ENCODE data around the gene HSD17B11.
"Not testable (repeated sequence)": the region's sequence is repeated elsewhere in the genome, so short reads cannot be mapped to it uniquely, and the experiment has no call there.

The HSD17B11 gene

DNA sequence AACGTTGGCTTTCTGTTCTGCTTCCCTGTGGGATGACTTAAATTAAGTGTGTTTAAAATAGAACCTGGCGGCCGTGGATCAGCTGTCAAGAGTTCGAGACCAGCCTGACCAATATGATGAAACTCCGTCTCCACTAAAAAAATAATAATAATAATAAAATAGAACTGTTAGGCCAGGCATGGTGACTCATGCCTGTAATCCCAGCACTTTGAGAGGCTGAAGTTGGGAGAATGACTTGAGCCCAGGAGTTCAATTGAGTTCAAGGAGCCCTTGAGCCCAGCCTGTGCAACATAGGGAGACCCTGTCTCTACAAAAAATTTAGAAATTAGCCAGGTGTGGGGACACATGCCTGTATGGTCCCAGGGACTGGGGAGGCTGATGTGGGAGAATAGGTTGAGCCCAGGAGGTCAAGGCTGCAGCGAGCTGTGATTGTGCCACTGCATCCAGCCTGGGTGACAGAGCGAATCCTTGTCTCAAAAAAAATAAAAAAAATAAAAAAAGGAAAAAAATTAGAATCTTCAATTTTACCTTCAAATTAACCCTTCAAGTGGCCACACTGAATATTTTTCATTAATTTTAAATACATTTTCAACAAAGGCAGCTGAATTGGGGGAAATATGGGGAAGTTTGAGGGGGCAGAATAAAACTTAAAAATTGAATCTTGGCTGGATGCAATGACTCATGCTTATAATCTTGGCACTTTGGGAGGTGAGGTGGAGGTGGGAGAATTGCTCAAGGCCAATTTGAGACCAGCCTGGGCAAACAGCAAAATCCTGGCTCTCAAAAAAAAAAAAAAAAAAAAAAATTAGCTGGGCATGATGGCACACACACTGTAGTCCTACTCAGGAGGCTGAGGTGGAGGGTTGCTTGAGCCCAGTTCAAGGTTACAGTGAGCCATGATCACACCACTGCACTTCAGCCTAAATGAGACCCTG is 36.6 kb downstream of the HSD17B11 start:
- DNase-seq, result no peak

DNA sequence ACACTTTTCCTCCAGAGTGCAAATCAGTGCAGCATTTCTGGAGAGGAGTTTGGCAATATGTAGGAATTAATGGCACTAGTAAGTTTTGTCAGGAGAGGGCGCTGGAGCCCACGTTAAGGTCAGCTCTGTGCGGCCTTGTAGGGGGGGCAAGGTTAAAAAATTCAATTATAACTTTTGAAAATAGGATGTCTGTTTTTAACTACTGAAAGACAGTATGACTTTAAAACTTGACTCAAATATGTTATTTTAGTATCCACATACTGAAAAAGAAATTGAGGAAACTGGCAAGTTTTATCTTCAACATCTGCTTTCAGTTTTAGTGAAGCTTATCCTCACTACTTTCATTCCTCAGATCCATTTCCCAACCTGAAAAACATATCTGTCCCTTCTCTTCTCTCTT is 37.4 kb downstream of the HSD17B11 start:
- DNase-seq, result peak; percentile 0 to 21

DNA sequence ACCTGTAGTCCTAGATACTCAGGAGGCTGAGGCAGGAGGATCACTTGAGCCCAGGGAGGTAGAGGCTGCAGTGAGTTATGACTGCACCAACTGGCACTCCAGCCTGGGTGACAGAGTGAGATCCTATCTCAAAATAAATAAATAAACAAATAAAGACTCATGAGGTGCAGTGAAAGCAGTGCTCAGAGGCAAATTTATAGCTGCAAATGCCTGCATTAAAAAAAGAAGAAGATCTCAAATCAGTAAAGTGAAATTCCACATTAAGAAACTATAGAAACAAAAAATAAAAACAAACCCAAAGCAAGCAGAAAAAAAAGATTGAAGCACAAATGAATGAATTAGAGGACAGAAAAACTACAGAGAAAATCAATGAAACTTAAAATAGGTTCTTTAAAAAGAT is 45.8 kb downstream of the HSD17B11 start:
- DNase-seq, result no peak

DNA sequence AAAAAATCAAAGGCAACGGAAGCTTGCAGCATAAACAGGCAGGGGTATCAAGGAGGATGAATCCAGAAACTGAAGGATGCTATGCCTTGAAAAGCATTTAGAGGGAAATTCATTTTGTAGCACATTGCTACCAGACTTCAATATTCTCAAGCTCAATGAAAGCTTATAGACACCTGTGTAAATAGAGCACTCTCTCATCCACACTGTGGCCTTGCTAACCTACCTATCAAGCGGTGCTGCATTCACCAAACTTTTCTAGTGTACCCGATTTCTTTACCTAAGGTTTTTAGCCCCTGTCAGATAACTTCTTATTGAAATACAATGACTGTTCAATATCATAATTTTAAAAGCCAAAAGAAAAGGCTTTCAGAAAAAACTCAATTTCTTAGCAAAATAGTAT is 48.1 kb downstream of the HSD17B11 start:
- no peak for DNase-seq

DNA sequence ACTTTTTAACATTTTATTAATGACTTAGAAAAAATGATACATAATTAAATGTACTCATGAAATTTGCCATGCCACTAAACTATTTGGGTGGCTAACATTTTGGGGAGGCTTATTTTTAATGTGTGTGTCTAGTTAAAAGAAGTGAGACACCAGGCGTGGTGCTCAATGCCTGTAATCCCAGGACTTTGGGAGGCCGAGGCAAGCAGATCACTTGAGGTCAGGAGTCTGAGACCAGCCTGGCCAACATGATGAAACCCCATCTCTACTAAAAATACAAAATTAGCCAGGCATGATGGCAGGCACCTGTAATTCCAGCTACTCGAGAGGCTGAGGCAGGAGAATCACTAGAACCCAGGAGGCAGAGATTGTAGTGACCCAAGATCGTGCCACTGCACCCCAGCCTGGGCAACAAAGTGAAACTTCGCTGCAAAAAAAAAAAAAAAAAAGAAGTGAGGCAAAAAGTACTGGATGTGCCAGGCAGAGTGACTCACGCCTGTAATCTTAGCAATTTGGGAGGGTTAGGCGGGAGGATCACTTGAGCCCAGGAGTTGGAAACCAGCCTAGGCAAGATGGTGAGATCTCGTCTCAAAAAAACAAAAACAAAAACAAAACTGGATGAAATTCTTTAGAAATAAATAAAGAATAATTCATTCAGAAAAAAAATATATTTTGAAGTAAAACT is 48.9 kb downstream of the HSD17B11 start:
- not testable (repeated sequence) for DNase-seq

DNA sequence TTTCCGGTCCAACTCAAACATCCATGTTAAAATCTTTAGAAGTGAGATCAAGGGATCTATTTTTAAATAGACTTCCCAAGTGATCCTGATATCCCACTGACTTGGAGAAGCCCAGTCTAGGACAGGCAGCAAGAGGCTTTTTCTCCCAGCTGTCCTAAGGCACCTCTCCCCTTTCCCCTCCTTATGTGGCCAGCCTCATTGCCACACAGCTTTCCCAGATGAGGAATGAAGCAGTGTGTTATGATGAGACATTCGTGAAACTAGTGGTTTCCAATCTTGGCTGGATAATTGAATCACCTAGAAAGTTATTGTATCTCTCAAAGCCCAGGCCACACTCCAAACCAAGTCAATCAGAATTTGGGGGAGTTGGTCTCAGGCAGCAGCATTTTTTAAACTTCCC is 51.5 kb downstream of the HSD17B11 start:
- no peak for DNase-seq

DNA sequence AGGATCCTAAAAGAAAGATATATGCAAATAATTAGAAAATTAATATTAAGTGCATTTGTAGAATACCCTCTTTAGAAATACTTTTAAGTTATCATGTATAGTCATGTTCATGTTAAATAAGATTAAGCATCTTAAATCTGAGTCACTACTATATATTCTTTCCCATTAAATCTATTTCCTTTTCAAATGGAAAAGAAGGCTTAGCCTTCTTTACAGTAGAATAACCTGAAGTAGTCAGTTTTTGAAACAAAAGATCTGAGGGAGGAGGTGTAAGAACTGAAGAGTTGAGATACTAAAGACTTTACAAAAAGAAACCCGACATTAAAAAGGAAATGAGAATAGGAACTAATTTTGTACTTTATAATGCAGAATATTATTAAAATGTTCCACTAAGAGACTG is 53.6 kb downstream of the HSD17B11 start:
- no peak for DNase-seq

DNA sequence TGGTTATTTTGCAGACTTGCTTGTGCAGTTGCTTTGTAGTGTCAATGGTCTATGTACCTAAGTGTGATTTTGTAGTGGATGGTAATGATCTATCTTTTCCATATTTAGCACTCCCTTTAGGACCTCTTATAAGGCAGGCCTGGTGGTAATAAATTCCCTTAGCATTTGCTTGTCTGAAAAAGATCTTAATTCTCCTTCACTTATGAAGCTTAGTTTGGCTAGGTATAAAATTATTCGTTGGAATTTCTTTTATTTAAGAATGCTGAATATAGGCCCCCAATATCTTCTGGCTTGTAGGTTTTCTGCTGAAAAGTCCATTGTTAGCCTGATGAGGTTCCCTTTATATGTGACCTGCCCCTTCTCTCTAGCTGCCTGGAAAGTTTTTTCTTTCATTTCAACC is 57.7 kb downstream of the HSD17B11 start:
- no peak for DNase-seq

DNA sequence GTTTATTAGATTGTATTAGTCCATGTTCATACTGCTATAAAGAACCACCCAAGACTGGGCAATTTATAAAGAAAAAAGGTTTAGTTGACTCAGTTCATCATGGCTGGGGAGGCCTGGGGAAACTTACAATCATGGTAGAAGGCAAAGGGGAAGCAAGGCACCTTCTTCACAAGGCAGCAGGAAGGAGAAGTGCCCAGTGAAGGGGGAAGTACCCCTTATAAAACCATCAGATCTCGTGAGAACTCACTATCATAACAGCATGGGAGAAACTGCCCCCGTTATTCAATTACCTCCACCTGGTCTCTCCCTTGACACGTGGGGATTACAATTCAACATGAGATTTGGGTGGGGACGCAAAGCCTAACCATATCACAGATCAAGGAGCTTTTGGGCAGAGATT is 60.2 kb downstream of the HSD17B11 start:
- DNase-seq, result no peak

DNA sequence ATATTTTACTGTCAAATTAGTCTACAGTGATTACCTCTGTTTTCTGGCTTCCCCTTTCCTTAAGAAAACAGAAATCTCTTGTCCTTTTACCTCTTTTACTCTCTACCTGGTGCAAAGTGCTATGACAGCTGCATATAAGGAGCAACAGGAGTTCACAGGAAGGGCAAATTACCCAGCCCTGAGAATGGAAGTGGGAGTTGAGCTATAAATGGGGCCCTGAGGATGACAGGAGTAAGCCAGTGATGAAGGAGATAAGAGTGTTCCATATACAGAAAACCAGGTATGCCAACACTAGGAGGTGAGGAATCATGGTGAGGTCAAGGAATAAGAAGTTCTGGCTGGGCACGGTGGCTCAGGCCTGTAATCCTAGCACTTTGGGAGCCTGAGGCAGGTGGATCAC is 63.9 kb downstream of the HSD17B11 start:
- peak in 1 of 2 experiments; percentile 4 for DNase-seq

DNA sequence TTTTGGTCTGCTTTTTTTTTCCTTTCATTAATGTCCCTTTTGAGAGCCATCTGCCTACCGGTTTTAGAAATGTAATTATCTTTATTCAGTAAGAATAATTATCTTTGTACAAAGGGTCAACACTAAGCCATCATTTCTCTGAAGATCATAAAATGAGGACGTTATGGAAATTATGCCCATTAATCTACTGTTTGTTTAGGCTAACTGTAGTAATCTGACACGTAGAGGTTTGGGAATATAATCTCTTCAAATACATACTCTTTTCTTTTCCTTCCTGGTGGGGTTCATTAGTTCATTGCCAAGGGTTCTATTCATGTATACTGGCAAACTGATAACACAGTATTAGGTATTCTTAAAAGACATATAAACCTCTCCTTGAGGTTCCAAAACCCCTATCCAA is 64.5 kb downstream of the HSD17B11 start:
- DNase-seq, result peak; percentile 4 to 78

DNA sequence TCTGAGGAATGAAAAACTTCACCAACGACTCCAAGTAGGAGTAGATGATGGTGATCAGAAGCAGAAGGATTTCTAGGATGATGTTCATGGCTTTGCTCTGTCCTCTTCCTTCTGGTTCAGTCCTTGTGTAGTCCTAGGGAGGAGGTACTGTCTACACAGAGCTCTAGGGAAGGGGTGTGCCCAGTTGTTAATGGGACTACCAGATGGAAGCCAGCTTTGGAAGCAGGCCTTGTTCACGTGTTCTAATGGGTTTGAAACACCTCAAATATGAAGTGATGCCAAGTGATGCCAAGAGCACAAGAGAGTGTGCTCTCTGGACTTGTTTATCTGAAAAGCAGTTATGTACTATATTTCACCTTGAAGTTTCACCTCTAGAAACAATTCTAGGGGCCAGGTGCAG is 68.2 kb downstream of the HSD17B11 start, which contains the start of gene HSD17B13:
Gene HSD17B13, minus strand, starts transcription at position 129 of the 400 bp plus-strand sequence. Its CDS starts 41 bp downstream, at position 88.
- peak; percentile 7 to 60 for DNase-seq

DNA sequence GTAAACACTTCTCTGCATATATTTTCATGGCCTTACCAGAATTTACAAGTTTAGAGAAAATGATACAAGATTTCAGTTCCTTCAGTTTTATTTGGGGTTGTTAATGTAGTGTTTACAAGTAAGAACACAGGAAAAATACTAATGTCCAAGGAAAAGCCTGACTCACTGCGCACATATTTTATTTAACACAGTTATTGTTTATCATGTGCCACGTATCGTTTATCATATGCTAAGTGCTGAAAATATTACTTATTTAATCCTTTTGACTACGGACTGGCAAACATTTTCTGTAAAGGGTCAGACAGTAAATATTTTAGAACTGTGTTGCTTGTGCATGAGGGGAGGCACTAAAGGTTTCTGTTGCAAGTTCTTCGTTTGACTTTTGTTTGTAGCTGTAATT is 69.1 kb downstream of the HSD17B11 start:
- no peak for DNase-seq

DNA sequence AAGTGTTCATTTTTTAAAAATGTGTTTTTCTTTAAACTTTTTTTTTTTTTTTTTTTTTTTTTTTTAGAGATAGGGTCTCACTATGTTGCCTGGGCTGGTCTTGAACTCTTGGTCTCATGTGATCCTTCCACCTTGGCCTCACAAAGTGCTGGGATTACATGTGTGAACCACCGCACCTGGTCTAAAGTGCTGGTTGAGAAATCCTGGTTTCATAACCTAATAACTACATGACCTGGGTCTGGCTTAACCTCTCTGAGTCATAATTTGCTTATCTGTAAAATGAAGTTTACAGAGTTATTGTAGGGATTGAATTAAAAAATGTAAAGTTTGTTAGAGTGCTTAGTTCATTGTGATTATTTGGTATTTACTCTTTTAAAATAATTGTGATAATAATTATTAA is 73.5 kb downstream of the HSD17B11 start:
- DNase-seq, result no peak

DNA sequence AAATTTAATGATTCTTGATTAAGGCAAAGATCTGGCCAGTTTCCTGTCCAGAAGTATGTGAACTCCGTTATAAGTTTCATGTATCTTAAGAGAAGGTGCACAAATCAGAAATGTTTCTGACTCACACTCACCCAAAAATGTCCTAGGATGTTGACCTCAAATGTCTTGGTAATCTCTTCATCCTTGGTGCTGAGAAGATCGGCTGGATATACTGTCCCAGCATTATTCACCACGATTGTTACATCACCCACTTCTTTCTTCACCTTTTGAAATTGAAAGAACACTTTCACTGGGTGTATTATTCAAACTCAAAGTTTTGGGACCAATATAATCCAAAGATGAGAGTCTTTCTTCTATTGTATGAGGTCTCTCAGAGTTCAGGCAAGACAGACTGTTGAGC is 74.0 kb downstream of the HSD17B11 start:
- DNase-seq, result no peak

DNA sequence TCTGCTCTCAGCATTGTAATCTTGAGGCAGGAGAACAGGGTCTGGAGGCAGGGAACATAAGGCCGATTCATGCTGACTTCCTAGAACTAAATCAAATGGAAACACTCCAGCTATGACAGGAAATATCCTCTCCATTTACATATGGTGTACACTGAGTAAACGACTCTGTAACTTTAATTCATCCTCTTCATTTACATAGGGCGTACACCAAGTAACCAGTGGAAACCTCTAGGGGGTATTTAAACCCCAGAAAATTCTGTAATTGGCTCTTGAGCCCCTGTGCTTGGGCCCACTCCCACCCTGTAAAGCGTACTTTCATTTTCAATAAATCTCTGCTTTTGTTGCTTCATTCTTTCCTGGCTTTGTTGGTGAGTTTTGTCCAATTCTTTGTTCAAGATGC is 76.0 kb downstream of the HSD17B11 start:
- peak in 1 of 2 experiments; percentile 18 for DNase-seq

DNA sequence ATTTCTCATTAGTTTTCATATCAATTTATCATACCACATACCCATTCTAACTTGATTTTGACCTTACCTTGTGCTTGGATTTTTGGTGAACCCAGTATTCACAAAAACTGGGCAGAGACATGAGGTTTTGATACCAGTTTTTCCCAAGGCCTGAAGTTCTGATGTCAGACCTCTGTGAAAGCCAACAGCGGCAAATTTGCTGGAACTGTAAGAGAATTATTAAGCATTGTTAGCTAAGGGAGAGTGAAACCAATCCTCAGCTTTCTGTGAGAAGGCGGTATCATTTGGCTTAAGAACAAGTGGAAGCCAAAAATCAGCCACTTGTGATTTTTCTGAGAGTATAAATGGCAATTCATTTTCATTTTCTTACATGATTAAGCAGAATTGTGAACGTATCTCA is 77.2 kb downstream of the HSD17B11 start:
- DNase-seq, result no peak

DNA sequence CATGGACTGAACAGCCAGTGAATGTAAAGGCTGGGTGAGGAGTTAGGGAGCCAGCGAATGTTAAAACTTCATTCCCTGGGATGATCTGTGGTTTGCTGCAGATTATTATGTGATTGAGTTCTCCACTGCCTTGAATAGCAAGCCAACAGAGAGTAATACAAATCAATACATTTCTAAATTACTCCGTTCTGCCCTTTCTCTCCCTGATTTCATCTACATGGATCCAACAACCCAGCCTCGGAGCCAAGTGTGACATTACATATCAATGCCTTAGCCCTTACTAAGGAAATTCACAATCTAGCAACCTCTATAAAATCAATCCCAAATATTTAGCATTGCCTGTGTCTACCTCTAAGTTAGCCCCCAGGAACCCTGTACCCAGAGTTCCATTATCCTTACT is 79.3 kb downstream of the HSD17B11 start:
- no peak for DNase-seq

DNA sequence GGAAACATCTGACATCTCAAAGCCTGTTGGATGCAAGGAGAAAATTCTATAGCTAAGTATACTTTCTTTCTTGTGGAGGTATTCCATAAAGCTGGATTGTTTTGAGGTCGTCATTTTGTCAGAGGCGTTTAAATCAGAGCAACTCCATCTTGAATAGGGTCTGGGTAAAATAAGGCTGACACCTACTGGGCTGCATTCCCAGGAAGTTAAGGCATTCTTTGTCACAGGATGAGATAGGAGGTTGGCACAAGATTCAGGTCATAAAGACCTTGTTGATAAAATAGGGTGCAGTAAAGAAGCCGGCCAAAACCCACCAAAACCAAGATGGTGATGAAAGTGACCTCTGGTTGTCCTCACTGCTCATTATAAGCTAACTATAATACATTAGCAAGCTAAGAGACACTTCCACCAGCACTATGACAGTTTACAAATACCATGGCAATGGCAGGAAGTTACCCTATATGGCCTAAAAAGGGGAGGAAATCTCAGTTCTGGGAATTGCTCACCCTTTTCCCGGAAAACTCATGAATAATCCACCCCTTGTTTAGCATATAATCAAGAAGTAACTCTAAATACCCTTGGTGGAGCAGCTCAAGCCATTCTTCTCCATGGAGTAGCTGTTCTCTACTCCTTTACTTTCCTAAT is 80.2 kb downstream of the HSD17B11 start:
- DNase-seq, result no peak

DNA sequence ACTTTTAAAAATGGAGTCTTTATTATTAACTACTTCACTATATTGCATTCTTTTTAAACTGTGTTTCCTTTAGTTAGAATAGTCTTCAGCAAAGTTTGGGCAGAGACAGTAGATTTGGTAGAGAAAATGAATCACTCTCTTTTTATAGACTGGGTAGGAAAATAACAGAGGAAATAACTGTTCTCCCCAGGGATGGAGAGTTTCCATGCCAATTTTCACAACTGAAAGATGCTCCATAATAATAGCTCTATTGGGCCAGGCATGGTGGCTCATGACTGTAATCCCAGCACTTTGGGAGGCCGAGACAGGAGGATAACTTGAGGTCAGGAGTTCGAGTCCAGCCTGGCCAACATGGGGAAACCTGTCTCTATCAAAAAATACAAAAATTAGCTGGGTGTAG is 81.4 kb downstream of the HSD17B11 start:
- no peak for DNase-seq

DNA sequence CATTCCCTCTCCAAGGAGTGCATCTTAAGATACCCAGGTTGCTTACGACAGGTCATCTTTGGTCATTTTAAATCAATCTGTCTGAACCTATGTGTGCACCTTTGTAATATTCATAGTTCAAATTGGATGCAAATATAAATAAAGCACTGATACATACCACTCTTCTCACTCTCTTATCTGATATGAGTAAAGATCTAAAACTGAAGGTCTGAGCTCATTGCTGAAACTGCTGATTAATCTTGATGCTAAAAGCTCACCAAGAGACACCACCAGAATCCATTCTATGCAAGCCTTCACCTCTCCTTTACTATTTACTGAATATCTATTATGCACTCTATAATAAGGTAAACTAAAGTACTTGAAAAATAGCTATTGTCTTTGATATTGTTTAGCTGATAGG is 84.9 kb downstream of the HSD17B11 start:
- DNase-seq, result no peak

DNA sequence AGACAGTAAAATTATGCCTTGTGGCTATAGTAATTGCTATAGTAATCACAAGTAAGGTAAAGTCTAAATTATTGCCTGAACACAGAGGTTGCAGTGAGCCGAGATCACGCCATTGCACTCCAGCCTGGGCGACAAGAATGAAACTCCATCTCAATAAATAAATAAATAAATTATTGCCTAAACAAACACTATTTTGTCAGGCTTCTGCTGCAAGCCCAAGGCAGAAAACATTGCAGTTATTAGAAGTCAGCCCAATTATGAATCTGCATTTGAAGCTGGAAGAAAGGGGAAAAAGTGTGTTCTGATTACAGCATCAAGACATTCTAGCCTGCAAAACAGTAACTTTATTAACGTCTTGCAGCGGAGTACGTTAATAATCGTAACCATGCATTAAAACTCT is 85.4 kb downstream of the HSD17B11 start:
- no peak for DNase-seq

DNA sequence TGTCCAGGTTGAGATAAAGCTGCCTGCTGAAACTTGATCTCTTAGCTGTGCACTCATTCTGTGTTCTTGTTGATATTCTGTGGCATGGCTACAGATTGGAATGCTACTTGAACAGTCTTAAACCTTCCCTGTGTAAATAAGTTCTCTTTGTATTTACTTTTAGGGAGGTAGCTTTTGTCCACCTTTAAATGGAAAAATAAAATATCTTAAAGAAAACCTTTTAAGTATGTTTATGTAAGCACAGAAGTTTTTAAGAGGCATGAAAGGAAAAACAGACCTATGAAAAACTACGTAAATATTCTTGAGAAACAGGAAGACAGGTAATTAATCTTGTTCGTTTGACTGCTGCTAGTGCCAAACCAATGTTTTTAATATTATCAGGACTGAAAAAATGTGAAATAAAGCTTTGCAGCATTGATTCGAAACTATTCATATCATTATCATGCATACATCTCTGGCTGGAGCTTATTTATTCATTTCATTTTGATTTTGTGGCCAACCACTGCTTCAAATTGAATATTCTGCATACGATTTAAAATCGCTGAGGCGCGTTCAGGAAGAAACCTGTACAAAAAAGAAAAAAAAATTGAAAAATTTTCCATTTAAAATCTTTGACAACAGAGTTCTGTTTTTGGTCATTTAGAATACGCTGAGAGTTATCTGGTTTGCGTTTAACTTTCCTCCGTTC is 86.1 kb downstream of the HSD17B11 start:
- no peak for DNase-seq
